IMR-90 (cell line): Measurements from ENCODE around the gene MAEA. TPM values are rescaled to one million over a fixed set of nuclear protein-coding genes. Genes with fewer than 3 reads are reported as not detected.

Experiments used
- ATAC-seq: fragments of 200-7000 bp; cut with Tn5 transposase; 2 replicates; pipeline ENCODE4 v1.9.1; 2020; ENCODE audit warnings: low read depth, mild to moderate bottlenecking, moderate library complexity
- BruUV-seq: library from RNA; stranded (reverse); fragments of 400-500 nt; replicated peaks from 2 replicates; lab custom pipeline; 2021; lab: Mats Ljungman, UMichigan
- CTCF ChIA-PET: fragments of 300-600 bp; formaldehyde crosslinking; extraction: SDS; loops from one replicate; lab custom pipeline; 2021; ENCODE audit warnings: antibody characterized with exemption; lab: Yijun Ruan, JAX
- POLR2A ChIA-PET: fragments of 300-600 bp; sonication (Branson Sonifier 250); formaldehyde crosslinking; loops from one replicate; lab custom pipeline; 2022; ENCODE audit warnings: antibody characterized with exemption; ENCODE audit not compliant: unreplicated experiment; lab: Charles Lee
- DNase-seq: peaks from one replicate; pipeline ENCODE4 v3.0.0; 2013
- H2AFZ ChIP-seq: replicated peaks from 2 replicates; pipeline ENCODE3; 2013; ENCODE audit warnings: low read length, mild to moderate bottlenecking; ENCODE audit not compliant: poor library complexity
- H2AK5ac ChIP-seq: 2 replicates; pipeline ENCODE4 v1.6.1; 2013; ENCODE audit warnings: low read depth, low read length, inconsistent platforms
- H2AK9ac ChIP-seq: replicated peaks from 2 replicates; pipeline ENCODE3; 2013; ENCODE audit warnings: mild to moderate bottlenecking, low read depth, low read length, moderate library complexity; ENCODE audit not compliant: poor library complexity
- H2BK120ac ChIP-seq: 2 replicates; pipeline ENCODE4 v1.6.1; 2013; ENCODE audit warnings: low read depth, low read length, inconsistent platforms
- H2BK15ac ChIP-seq: 3 replicates; pipeline ENCODE4 v1.6.1; 2013; ENCODE audit warnings: low read depth, low read length, inconsistent platforms
- H2BK20ac ChIP-seq: 2 replicates; pipeline ENCODE4 v1.6.1; 2013; ENCODE audit warnings: low read depth, mild to moderate bottlenecking, inconsistent platforms, low read length, moderate library complexity
- H2BK5ac ChIP-seq: 2 replicates; pipeline ENCODE4 v1.6.1; 2013; ENCODE audit warnings: mild to moderate bottlenecking, low read depth, low read length, inconsistent platforms; ENCODE audit not compliant: poor library complexity, severe bottlenecking
- H3K14ac ChIP-seq: replicated peaks from 2 replicates; pipeline ENCODE4 v1.6.1; 2013; ENCODE audit warnings: low read depth, low read length, inconsistent platforms
- H3K18ac ChIP-seq: 2 replicates; pipeline ENCODE4 v1.6.1; 2013; ENCODE audit warnings: low read depth, low read length, control low read depth
- H3K23ac ChIP-seq: 2 replicates; pipeline ENCODE4 v1.6.1; 2013; ENCODE audit warnings: low read depth, low read length, inconsistent platforms
- H3K27ac ChIP-seq: 2 replicates; pipeline ENCODE4 v1.5.1; 2013; ENCODE audit warnings: mild to moderate bottlenecking, control low read depth, low read length; ENCODE audit not compliant: insufficient read depth
- H3K27me3 ChIP-seq: 2 replicates; pipeline ENCODE4 v1.6.1; 2013; ENCODE audit warnings: low read length; ENCODE audit not compliant: control insufficient read depth, insufficient read depth
- H3K36me3 ChIP-seq: 2 replicates; pipeline ENCODE4 v1.6.1; 2013; ENCODE audit warnings: low read length, mixed read lengths; ENCODE audit not compliant: control insufficient read depth, insufficient read depth
- H3K4ac ChIP-seq: 2 replicates; pipeline ENCODE4 v1.6.1; 2013; ENCODE audit warnings: low read depth, low read length, inconsistent platforms
- H3K4me1 ChIP-seq: 2 replicates; pipeline ENCODE4 v1.6.1; 2013; ENCODE audit warnings: low read length, mixed read lengths; ENCODE audit not compliant: control insufficient read depth, insufficient read depth
- H3K4me2 ChIP-seq: 2 replicates; pipeline ENCODE4 v1.6.1; 2013; ENCODE audit warnings: low read depth, mild to moderate bottlenecking, control low read depth, low read length, moderate library complexity
- H3K4me3 ChIP-seq: 2 replicates; pipeline ENCODE4 v1.5.1; 2013; ENCODE audit warnings: low read depth, mild to moderate bottlenecking, control low read depth, low read length, moderate library complexity; ENCODE audit not compliant: insufficient read depth
- H3K56ac ChIP-seq: 2 replicates; pipeline ENCODE4 v1.6.1; 2013; ENCODE audit warnings: low read length, inconsistent platforms; ENCODE audit not compliant: insufficient read depth; ENCODE audit errors: extremely low read depth
- H3K79me1 ChIP-seq, 2 experiments: 2 replicates each; pipeline ENCODE4 v1.6.1; 2013; ENCODE audit warnings: low read length in 2 of 2, inconsistent platforms in 1 of 2, low read depth in 1 of 2
- H3K9ac ChIP-seq: 2 replicates; pipeline ENCODE4 v1.6.1; 2013; ENCODE audit warnings: low read depth, low read length, control low read depth
- H3K9me1 ChIP-seq: 2 replicates; pipeline ENCODE4 v1.6.1; 2013; ENCODE audit warnings: low read length, inconsistent platforms; ENCODE audit not compliant: insufficient read depth
- H3K9me3 ChIP-seq: 2 replicates; pipeline ENCODE4 v1.6.1; 2013; ENCODE audit warnings: low read length; ENCODE audit not compliant: control insufficient read depth, insufficient read depth
- H4K20me1 ChIP-seq: 2 replicates; pipeline ENCODE4 v1.6.1; 2013; ENCODE audit warnings: low read length, inconsistent platforms; ENCODE audit not compliant: insufficient read depth
- H4K5ac ChIP-seq: 2 replicates; pipeline ENCODE4 v1.6.1; 2013; ENCODE audit warnings: mild to moderate bottlenecking, low read depth, low read length, control low read depth
- H4K8ac ChIP-seq, 2 experiments: 2 replicates each; pipeline ENCODE4 v1.6.1; 2013; ENCODE audit warnings: low read depth in 2 of 2, low read length in 2 of 2, control low read depth in 1 of 2, inconsistent platforms in 1 of 2
- H4K91ac ChIP-seq: 2 replicates; pipeline ENCODE4 v1.6.1; 2013; ENCODE audit warnings: low read depth, low read length, inconsistent platforms; ENCODE audit not compliant: insufficient read depth
- BHLHE40 ChIP-seq: fragments of 150-350 bp; IDR thresholded peaks from 2 replicates; pipeline ENCODE4 v1.6.1; 2016; ENCODE audit warnings: mild to moderate bottlenecking, low read depth, low read length
- CEBPB ChIP-seq: IDR thresholded peaks from 2 replicates; pipeline ENCODE4 v1.6.1; 2012; ENCODE audit warnings: low read depth, low read length, improper control_type of control experiment
- CHD1 ChIP-seq: IDR thresholded peaks from 2 replicates; pipeline ENCODE4 v1.6.1; 2012; ENCODE audit warnings: low read depth, low read length, improper control_type of control experiment
- CTCF ChIP-seq: conservative IDR thresholded peaks from 2 replicates; pipeline ENCODE4 v1.5.1; 2012; ENCODE audit warnings: mild to moderate bottlenecking, low read depth, low read length, improper control_type of control experiment
- FOS ChIP-seq: fragments of 150-350 bp; IDR thresholded peaks from 2 replicates; pipeline ENCODE4 v1.6.1; 2016; ENCODE audit warnings: low read depth, low read length
- MAFK ChIP-seq: IDR thresholded peaks from 2 replicates; pipeline ENCODE4 v1.6.1; 2012; ENCODE audit warnings: low read depth, low read length, improper control_type of control experiment
- MAZ ChIP-seq: IDR thresholded peaks from 2 replicates; pipeline ENCODE4 v1.6.1; 2012; ENCODE audit warnings: low read depth, mild to moderate bottlenecking, low read length, improper control_type of control experiment, moderate library complexity, borderline replicate concordance
- MXI1 ChIP-seq: IDR thresholded peaks from 2 replicates; pipeline ENCODE4 v1.6.1; 2012; ENCODE audit warnings: low read depth, mild to moderate bottlenecking, low read length, moderate library complexity, borderline replicate concordance
- NFE2L2 ChIP-seq: fragments of 150-350 bp; IDR thresholded peaks from 2 replicates; pipeline ENCODE4 v1.6.1; 2016; ENCODE audit warnings: low read depth, mild to moderate bottlenecking, low read length
- POLR2A ChIP-seq: IDR thresholded peaks from 2 replicates; pipeline ENCODE4 v1.6.1; 2012; ENCODE audit warnings: mild to moderate bottlenecking, low read depth, low read length
- RAD21 ChIP-seq: IDR thresholded peaks from 2 replicates; pipeline ENCODE4 v1.6.1; 2012; ENCODE audit warnings: low read length, improper control_type of control experiment
- RCOR1 ChIP-seq: IDR thresholded peaks from 2 replicates; pipeline ENCODE4 v1.6.1; 2012; ENCODE audit warnings: mild to moderate bottlenecking, low read length, improper control_type of control experiment; ENCODE audit not compliant: insufficient replicate concordance
- RFX5 ChIP-seq: IDR thresholded peaks from 2 replicates; pipeline ENCODE4 v1.8.0; 2012; ENCODE audit warnings: low read depth, mild to moderate bottlenecking, low read length, moderate library complexity
- SMC3 ChIP-seq: fragments of 150-350 bp; IDR thresholded peaks from 2 replicates; pipeline ENCODE4 v1.6.1; 2016; ENCODE audit warnings: low read depth, mild to moderate bottlenecking, antibody characterized with exemption, low read length, moderate library complexity
- WGBS, 2 experiments: methylation state at CpG; one replicate each; pipeline versions ENCODE4 v1.1.5 to v1.1.7; 2013; ENCODE audit warnings: missing lambda C conversion rate in 2 of 2; ENCODE audit not compliant: insufficient read length in 1 of 2; ENCODE audit errors: extremely low coverage in 2 of 2; 5-methylcytosine and 5-hydroxymethylcytosine counted together
- dilution Hi-C: fragments of 300-500 bp; cut with HindIII; formaldehyde crosslinking; loops from one replicate; pipeline ENCODE4 v1.14.3; 2018; ENCODE audit warnings: low sequenced_read_pairs; ENCODE audit not compliant: unreplicated experiment
- in situ Hi-C: fragments of 300-500 bp; cut with MboI; formaldehyde crosslinking; loops from 3 replicates; pipeline ENCODE4 v1.14.3; 2019; ENCODE audit warnings: low sequenced_read_pairs, inconsistent platforms, mixed read lengths
- intact Hi-C: fragments of 100-400 bp; cut with micrococcal nuclease; formaldehyde crosslinking; loops from 2 replicates; pipeline ENCODE4 v1.10.0; 2022
- polyA plus RNA-seq, 3 experiments: library from polyadenylated mRNA; depleted of rRNA; stranded (reverse); fragments of >200 nt; gene quantifications; 2 replicates each; pipeline ENCODE4 v1.2.3, GENCODE V29; 2012; ENCODE audit warnings: low replicate concordance in 1 of 3
- total RNA-seq: library from RNA; depleted of rRNA; stranded (reverse); fragments of >200 nt; gene quantifications from 2 replicates; pipeline ENCODE4 v1.2.3, GENCODE V29; 2012
- TF ChIP-seq, protein P1 (sequence below): fragments of 150-350 bp; IDR thresholded peaks from 2 replicates; pipeline ENCODE4 v1.6.1; 2017; ENCODE audit warnings: mild to moderate bottlenecking, antibody characterized with exemption, low read length, low read depth
- TF ChIP-seq, protein P2 (sequence below): fragments of 150-350 bp; IDR thresholded peaks from 2 replicates; pipeline ENCODE4 v1.6.1; 2016; ENCODE audit warnings: low read depth, mild to moderate bottlenecking, low read length, moderate library complexity, borderline replicate concordance

Gene MAEA
- total and polyA plus RNA-seq, 2 of the 4 experiments (the other 2 are of a cell fraction) = 61.5 to 108 TPM

DNA sequence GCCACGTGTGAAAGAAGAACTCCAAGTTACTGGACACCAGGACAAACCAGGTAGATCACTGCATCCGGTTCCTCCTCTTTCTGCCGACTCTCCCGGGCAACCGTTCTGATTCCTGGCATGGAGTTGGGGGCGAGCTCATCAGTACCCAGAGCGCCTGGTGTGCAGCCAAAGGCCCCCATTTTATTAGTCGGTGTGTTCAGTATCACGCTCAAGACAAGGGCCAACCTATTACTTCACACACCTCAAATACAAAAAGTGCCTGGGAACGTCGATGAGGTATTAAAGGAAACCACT is 38.0 kb upstream of the MAEA start:
- Histone ChIP-seq H3K56ac (no peak overlapping the region), H2BK120ac (no peak overlapping the region), H3K18ac (no peak overlapping the region), H3K9ac (no peak overlapping the region), H3K4ac (no peak overlapping the region), H3K36me3 (peaks cover 11% of the 10 kb centered on the region), H3K4me2 (no peak overlapping the region), H2BK20ac (no peak overlapping the region), H3K79me1 (peaks cover 22 to 33% of the 10 kb centered on the region in 2 experiments), H3K27me3 (no peaks in the 10 kb centered on the region), H3K27ac (no peak overlapping the region), H4K5ac (no peak overlapping the region), H2BK5ac (no peak overlapping the region), H3K4me1 (peaks cover 9% of the 10 kb centered on the region), H3K4me3 (no peak overlapping the region), H4K91ac (no peak overlapping the region), H2AK5ac (no peak overlapping the region), H4K20me1 (peaks cover 8% of the 10 kb centered on the region), H3K9me1 (peaks cover 4% of the 10 kb centered on the region; the same call in 1 of the 2 replicates), H2AK9ac (no peak overlapping the region), H3K23ac (no peak overlapping the region), H3K9me3 (peaks cover 35% of the 10 kb centered on the region), H3K14ac (no peak overlapping the region), H4K8ac (no peak overlapping the region), H2AFZ (no peak overlapping the region), H2BK15ac (no peak overlapping the region)
- POLR2A ChIA-PET = no interaction called here
- TF ChIP-seq CHD1 (no peak), FOS (no peak), CTCF (no peak), NFE2L2 (no peak), BHLHE40 (no peak), RCOR1 (no peak), POLR2A (no peak), MAFK (no peak), MAZ (no peak), CEBPB (no peak), MXI1 (no peak), RFX5 (no peak), RAD21 (no peak), SMC3 (no peak)
- TF ChIP-seq, protein P1, sequence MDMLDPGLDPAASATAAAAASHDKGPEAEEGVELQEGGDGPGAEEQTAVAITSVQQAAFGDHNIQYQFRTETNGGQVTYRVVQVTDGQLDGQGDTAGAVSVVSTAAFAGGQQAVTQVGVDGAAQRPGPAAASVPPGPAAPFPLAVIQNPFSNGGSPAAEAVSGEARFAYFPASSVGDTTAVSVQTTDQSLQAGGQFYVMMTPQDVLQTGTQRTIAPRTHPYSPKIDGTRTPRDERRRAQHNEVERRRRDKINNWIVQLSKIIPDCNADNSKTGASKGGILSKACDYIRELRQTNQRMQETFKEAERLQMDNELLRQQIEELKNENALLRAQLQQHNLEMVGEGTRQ = no peak
- TF ChIP-seq, protein P2, sequence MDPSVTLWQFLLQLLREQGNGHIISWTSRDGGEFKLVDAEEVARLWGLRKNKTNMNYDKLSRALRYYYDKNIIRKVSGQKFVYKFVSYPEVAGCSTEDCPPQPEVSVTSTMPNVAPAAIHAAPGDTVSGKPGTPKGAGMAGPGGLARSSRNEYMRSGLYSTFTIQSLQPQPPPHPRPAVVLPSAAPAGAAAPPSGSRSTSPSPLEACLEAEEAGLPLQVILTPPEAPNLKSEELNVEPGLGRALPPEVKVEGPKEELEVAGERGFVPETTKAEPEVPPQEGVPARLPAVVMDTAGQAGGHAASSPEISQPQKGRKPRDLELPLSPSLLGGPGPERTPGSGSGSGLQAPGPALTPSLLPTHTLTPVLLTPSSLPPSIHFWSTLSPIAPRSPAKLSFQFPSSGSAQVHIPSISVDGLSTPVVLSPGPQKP = no peak
- in situ Hi-C loops (no loop called here), dilution Hi-C loops (no loop called here), intact Hi-C loops (no loop called here)
- DNase-seq (no peak), ATAC-seq (no peak)
- WGBS, 2 experiments = 95% methylated on average over 4 of the region's 11 CpGs; no CpG with 5 or more reads in 1 of the 2 experiments
- BruUV-seq = TSS peak; percentile 20
- CTCF ChIA-PET = no interaction called here
